GM23338 (cell line): ENCODE data around the gene B4GAT1. TPM values are rescaled to one million over a fixed set of nuclear protein-coding genes. Genes with fewer than 3 reads are reported as not detected.

ENCODE experiments used
- ATAC-seq: fragments of 200-7000 bp; cut with Tn5 transposase; 3 replicates; pipeline ENCODE4 v1.9.1; 2020
- DNase-seq: peaks from one replicate; pipeline ENCODE4 v3.0.0-alpha.2; 2015; ENCODE audit warnings: low spot score
- H2AFZ ChIP-seq: fragments of 200-600 bp; sonication (generic); 2 replicates; pipeline ENCODE4 v1.8.0; 2016; ENCODE audit warnings: antibody characterized with exemption, mild to moderate bottlenecking, moderate library complexity
- H3F3A ChIP-seq: fragments of 200-600 bp; sonication (generic); replicated peaks from 2 replicates; pipeline ENCODE4 v1.8.0; 2017; ENCODE audit warnings: antibody characterized with exemption, mixed run types, low read depth
- H3K27ac ChIP-seq: fragments of 200-600 bp; sonication (generic); 2 replicates; pipeline ENCODE4 v1.6.1; 2016; ENCODE audit warnings: low read depth
- H3K27me3 ChIP-seq: fragments of 200-600 bp; sonication (generic); 2 replicates; pipeline ENCODE4 v1.8.0; 2016; ENCODE audit warnings: mild to moderate bottlenecking, mixed run types, moderate library complexity; ENCODE audit not compliant: insufficient read depth
- H3K36me3 ChIP-seq: fragments of 200-600 bp; sonication (generic); 2 replicates; pipeline ENCODE4 v1.8.0; 2016; ENCODE audit warnings: mild to moderate bottlenecking; ENCODE audit not compliant: insufficient read depth
- H3K4me1 ChIP-seq: fragments of 200-600 bp; sonication (generic); 2 replicates; pipeline ENCODE4 v1.8.0; 2016; ENCODE audit warnings: mild to moderate bottlenecking, moderate library complexity; ENCODE audit not compliant: insufficient read depth
- H3K4me2 ChIP-seq: fragments of 200-600 bp; sonication (generic); 2 replicates; pipeline ENCODE4 v1.7.1; 2017; ENCODE audit warnings: mixed run types
- H3K4me3 ChIP-seq: fragments of 200-600 bp; sonication (generic); 2 replicates; pipeline ENCODE4 v1.6.1; 2016; ENCODE audit warnings: mixed run types
- H3K79me2 ChIP-seq: fragments of 200-600 bp; sonication (generic); replicated peaks from 2 replicates; pipeline ENCODE4 v1.8.0; 2017; ENCODE audit warnings: mild to moderate bottlenecking; ENCODE audit not compliant: insufficient read depth
- H3K9me2 ChIP-seq: fragments of 200-600 bp; sonication (generic); 2 replicates; pipeline ENCODE4 v1.8.0; 2017; ENCODE audit not compliant: insufficient read depth
- H4K20me1 ChIP-seq: fragments of 200-600 bp; sonication (generic); replicated peaks from 2 replicates; pipeline ENCODE4 v1.8.0; 2017; ENCODE audit warnings: mild to moderate bottlenecking; ENCODE audit not compliant: insufficient read depth
- H3K27ac Mint-ChIP-seq: 2 replicates; pipeline ENCODE4 v1.8.0; 2020; ENCODE audit warnings: inconsistent platforms, mild to moderate bottlenecking, moderate library complexity, mixed read lengths
- H3K27me3 Mint-ChIP-seq: 3 replicates; pipeline ENCODE4 v1.8.0; 2022; ENCODE audit warnings: low read depth, mild to moderate bottlenecking, moderate library complexity, mixed read lengths, inconsistent platforms; ENCODE audit not compliant: insufficient read depth, poor library complexity
- H3K36me3 Mint-ChIP-seq: 3 replicates; pipeline ENCODE4 v1.8.0; 2021; ENCODE audit warnings: low read depth, mild to moderate bottlenecking, inconsistent platforms, moderate library complexity, mixed read lengths
- H3K4me1 Mint-ChIP-seq: 3 replicates; pipeline ENCODE4 v1.8.0; 2020; ENCODE audit warnings: mild to moderate bottlenecking, inconsistent platforms, mixed read lengths
- H3K4me3 Mint-ChIP-seq: 3 replicates; pipeline ENCODE4 v1.8.0; 2021; ENCODE audit warnings: moderate library complexity, mild to moderate bottlenecking, inconsistent platforms, mixed read lengths
- H3K9me3 Mint-ChIP-seq: 3 replicates; pipeline ENCODE4 v1.8.0; 2020; ENCODE audit warnings: moderate library complexity, mild to moderate bottlenecking, inconsistent platforms, mixed read lengths
- CREB1 ChIP-seq: fragments of 250-450 bp; sonication (Bioruptor Pico); IDR thresholded peaks from 2 replicates; pipeline ENCODE4 v1.5.0; 2020; ENCODE audit warnings: low read depth, mild to moderate bottlenecking, moderate library complexity
- CTCF ChIP-seq, 2 experiments: fragments of 200-600 bp in 1 of 2; sonication (generic) in 1 of 2; conservative IDR thresholded peaks; 2 replicates each; pipeline versions ENCODE4 v1.5.1 to v1.6.1; 2016 to 2017; ENCODE audit warnings: antibody characterized with exemption in 2 of 2, low read depth in 2 of 2, mild to moderate bottlenecking in 2 of 2, moderate library complexity in 1 of 2
- EZH2 ChIP-seq: fragments of 200-600 bp; sonication (generic); IDR thresholded peaks from one replicate; pipeline ENCODE4 v1.8.0; 2017; ENCODE audit warnings: antibody characterized with exemption, mild to moderate bottlenecking, low read depth; ENCODE audit not compliant: unreplicated experiment
- EZH2phosphoT487 ChIP-seq: fragments of 200-600 bp; sonication (generic); IDR thresholded peaks from one replicate; pipeline ENCODE4 v1.8.1; 2018; ENCODE audit warnings: antibody characterized with exemption; ENCODE audit not compliant: unreplicated experiment
- JUNB ChIP-seq: IDR thresholded peaks from one replicate; pipeline ENCODE4 v1.6.1; 2016; ENCODE audit warnings: antibody characterized with exemption; ENCODE audit not compliant: unreplicated experiment
- NANOG ChIP-seq: IDR thresholded peaks from 2 replicates; pipeline ENCODE4 v1.6.1; 2016; ENCODE audit warnings: antibody characterized with exemption, borderline replicate concordance
- POLR2AphosphoS5 ChIP-seq: IDR thresholded peaks from 2 replicates; pipeline ENCODE4 v1.6.1; 2016; ENCODE audit warnings: antibody characterized with exemption, low read depth
- REST ChIP-seq: IDR thresholded peaks from one replicate; pipeline ENCODE4 v1.6.1; 2018; ENCODE audit warnings: antibody characterized with exemption; ENCODE audit not compliant: unreplicated experiment
- STAT1 ChIP-seq: IDR thresholded peaks from one replicate; pipeline ENCODE4 v1.6.1; 2016; ENCODE audit warnings: antibody characterized with exemption; ENCODE audit not compliant: unreplicated experiment
- ZNF114 ChIP-seq: fragments of 250-450 bp; sonication (Bioruptor Pico); IDR thresholded peaks from 2 replicates; pipeline ENCODE4 v1.5.0; 2020; ENCODE audit warnings: mild to moderate bottlenecking, moderate library complexity
- ZNF331 ChIP-seq: fragments of 250-450 bp; sonication (Bioruptor Pico); IDR thresholded peaks from 2 replicates; pipeline ENCODE4 v1.5.0; 2020; ENCODE audit warnings: low read depth, mild to moderate bottlenecking, moderate library complexity
- ZNF462 ChIP-seq: fragments of 250-450 bp; sonication (Bioruptor Pico); IDR thresholded peaks from 2 replicates; pipeline ENCODE4 v1.5.0; 2020; ENCODE audit warnings: mild to moderate bottlenecking, moderate library complexity
- polyA plus RNA-seq: library from polyadenylated mRNA; unstranded; fragments of >200 nt; fragmentation: Nextera tagmentation; extraction: Ambion mirVana; gene quantifications from 2 replicates; pipeline ENCODE4 v1.2.1, GENCODE V29; 2016
- total RNA-seq: library from RNA; depleted of rRNA; stranded (reverse); fragments of >200 nt; shearing (Covaris generic); gene quantifications from 2 replicates; pipeline ENCODE4 v1.2.3, GENCODE V29; 2014
- TF ChIP-seq, protein P1 (sequence below): IDR thresholded peaks from 2 replicates; pipeline ENCODE4 v1.6.1; 2016; ENCODE audit warnings: antibody characterized with exemption

Gene B4GAT1
- total and polyA plus RNA-seq, 2 experiments from 2014 or later = 23.5 to 41.9 TPM

DNA sequence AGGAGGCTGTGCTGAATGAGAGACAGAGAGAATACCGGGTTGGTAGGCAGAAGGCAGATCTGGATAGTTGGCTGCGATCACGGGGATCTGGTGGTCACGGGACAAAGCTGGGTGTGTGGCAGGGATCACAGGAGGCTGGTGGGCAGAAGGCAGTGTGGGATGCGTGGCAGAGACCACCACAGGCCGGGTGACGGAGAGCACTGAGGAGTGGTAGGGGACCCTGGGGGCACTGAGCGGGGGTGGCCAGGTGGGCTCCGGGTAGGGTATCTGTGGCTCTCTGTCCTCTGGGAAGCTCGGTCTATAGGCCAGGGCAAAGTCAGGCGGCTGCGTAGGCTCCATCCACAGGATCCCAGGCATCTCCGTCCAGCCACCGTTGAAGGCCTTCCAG lies 31.9 kb downstream of the B4GAT1 start:
- no peaks in the 10 kb centered on the region for H3K27me3 ChIP-seq
- H4K20me1 ChIP-seq = no peaks in the 10 kb centered on the region
- H3K4me3 ChIP-seq = no peak overlapping the region
- Mint-ChIP-seq H3K4me3 (no peak overlapping the region; the same call in 2 of the 3 replicates), H3K36me3 (peaks cover 22% of the 10 kb centered on the region), H3K27ac (no peak overlapping the region), H3K27me3 (peaks cover 31% of the 10 kb centered on the region), H3K9me3 (peaks cover 21% of the 10 kb centered on the region), H3K4me1 (peaks cover 41% of the 10 kb centered on the region)
- TF ChIP-seq NANOG (no peak), ZNF114 (CRISPR knock-in tag) (no peak), JUNB (no peak), STAT1 (no peak), POLR2AphosphoS5 (no peak), EZH2 (no peak), REST (no peak), EZH2phosphoT487 (no peak), ZNF331 (CRISPR knock-in tag) (no peak), CREB1 (CRISPR knock-in tag) (no peak), CTCF (conservative IDR thresholded peaks at IDR 0.05; ENCODE audit: low read depth in 2 of 2) (no peak), ZNF462 (CRISPR knock-in tag) (no peak)
- TF ChIP-seq, protein P1, sequence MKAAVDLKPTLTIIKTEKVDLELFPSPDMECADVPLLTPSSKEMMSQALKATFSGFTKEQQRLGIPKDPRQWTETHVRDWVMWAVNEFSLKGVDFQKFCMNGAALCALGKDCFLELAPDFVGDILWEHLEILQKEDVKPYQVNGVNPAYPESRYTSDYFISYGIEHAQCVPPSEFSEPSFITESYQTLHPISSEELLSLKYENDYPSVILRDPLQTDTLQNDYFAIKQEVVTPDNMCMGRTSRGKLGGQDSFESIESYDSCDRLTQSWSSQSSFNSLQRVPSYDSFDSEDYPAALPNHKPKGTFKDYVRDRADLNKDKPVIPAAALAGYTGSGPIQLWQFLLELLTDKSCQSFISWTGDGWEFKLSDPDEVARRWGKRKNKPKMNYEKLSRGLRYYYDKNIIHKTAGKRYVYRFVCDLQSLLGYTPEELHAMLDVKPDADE = no peak
- no peak overlapping the region for H3K27ac ChIP-seq
- ATAC-seq = no peak
- H3K4me2 ChIP-seq = no peak overlapping the region
- H3K4me1 ChIP-seq = peaks cover 32% of the 10 kb centered on the region
- no peaks in the 10 kb centered on the region for H3K9me2 ChIP-seq
- no peak for DNase-seq
- no peaks in the 10 kb centered on the region for H3K36me3 ChIP-seq
- H3F3A ChIP-seq = peaks cover 11% of the 10 kb centered on the region; the same call in 1 of the 2 replicates
- H3K79me2 ChIP-seq = no peaks in the 10 kb centered on the region
- no peak overlapping the region for H2AFZ ChIP-seq
